GM19238 (cell line): ENCODE data around the gene EIF3B.
"Not testable (repeated sequence)": the region's sequence is repeated elsewhere in the genome, so short reads cannot be mapped to it uniquely, and the experiment has no call there.

Experiments
- DNase-seq: peaks from one replicate; pipeline ENCODE4 v3.0.0; 2011; ENCODE audit warnings: low spot score; ENCODE audit not compliant: insufficient read length

EIF3B gene

GRCh38 chr7:2376351-2377154 is 21.9 kb downstream of the EIF3B start:
- DNase-seq: no peak

- not testable (repeated sequence) for DNase-seq
Measured at GRCh38 chr7:2377492-2377891, 22.9 kb downstream of the EIF3B start.

GRCh38 chr7:2378125-2378524 is 23.5 kb downstream of the EIF3B start:
- not testable (repeated sequence) for DNase-seq

GRCh38 chr7:2379161-2379560 is 24.5 kb downstream of the EIF3B start:
- no peak for DNase-seq

- no peak for DNase-seq
Measured at GRCh38 chr7:2379821-2380450, 25.3 kb downstream of the EIF3B start.

- no peak for DNase-seq
Measured at GRCh38 chr7:2380461-2380860, 25.8 kb downstream of the EIF3B start.

- no peak for DNase-seq
Measured at GRCh38 chr7:2381227-2381626, 26.6 kb downstream of the EIF3B start.

GRCh38 chr7:2381881-2382509 is 27.4 kb downstream of the EIF3B start:
- DNase-seq: no peak

GRCh38 chr7:2383543-2384274 is 29.1 kb downstream of the EIF3B start:
- DNase-seq: no peak

- no peak for DNase-seq
Measured at GRCh38 chr7:2384354-2385243, 30.0 kb downstream of the EIF3B start.

GRCh38 chr7:2386122-2386521 is 31.5 kb downstream of the EIF3B start:
- DNase-seq: not testable (repeated sequence)

- no peak for DNase-seq
Measured at GRCh38 chr7:2386964-2387669, 32.5 kb downstream of the EIF3B start.

GRCh38 chr7:2387897-2388636 is 33.4 kb downstream of the EIF3B start:
- DNase-seq: no peak

GRCh38 chr7:2388637-2388954 is 34.0 kb downstream of the EIF3B start:
- no peak for DNase-seq

GRCh38 chr7:2390020-2390816 is 35.6 kb downstream of the EIF3B start:
- not testable (repeated sequence) for DNase-seq

- no peak for DNase-seq
Measured at GRCh38 chr7:2393706-2394105, 39.1 kb downstream of the EIF3B start.

GRCh38 chr7:2394566-2395082 is 40.0 kb downstream of the EIF3B start:
- no peak for DNase-seq

- no peak for DNase-seq
Measured at GRCh38 chr7:2398506-2398905, 43.9 kb downstream of the EIF3B start.
